H1 (cell line): ENCODE results near the gene LITAFD. TPM values are rescaled to one million over a fixed set of nuclear protein-coding genes. Genes with fewer than 3 reads are reported as not detected.

Experiments used
- CTCF ChIA-PET: fragments of 300-600 bp; sonication (Branson Sonifier 250); formaldehyde crosslinking; loops from one replicate; lab custom pipeline; 2021; ENCODE audit not compliant: partially characterized antibody; lab: Charles Lee
- POLR2A ChIA-PET: fragments of 300-600 bp; sonication (Branson Sonifier 250); formaldehyde crosslinking; loops from one replicate; lab custom pipeline; 2021; ENCODE audit warnings: inconsistent platforms; ENCODE audit not compliant: partially characterized antibody; lab: Charles Lee
- DNase-seq, 2 experiments: peaks; one replicate each; pipeline versions ENCODE4 v3.0.0 to v3.0.0-alpha.2; 2010 to 2022; ENCODE audit warnings: low spot score in 2 of 2, low read depth in 1 of 2, mixed read lengths in 1 of 2
- FAIRE-seq: peaks from 2 replicates; lab custom pipeline; 2011; peaks lifted over from hg19 to GRCh38; lab: Jason Lieb, UNC
- H2AFZ ChIP-seq: 2 replicates; pipeline ENCODE4 v1.8.1; 2012; ENCODE audit warnings: low read length, inconsistent platforms
- H2AK5ac ChIP-seq: 2 replicates; pipeline ENCODE4 v1.6.1; 2013; ENCODE audit warnings: low read depth, low read length
- H2BK120ac ChIP-seq: replicated peaks from 2 replicates; pipeline ENCODE3; 2013; ENCODE audit warnings: low read depth, low read length, inconsistent platforms
- H2BK12ac ChIP-seq: 2 replicates; pipeline ENCODE4 v1.6.1; 2013; ENCODE audit warnings: low read depth, low read length
- H2BK15ac ChIP-seq: 2 replicates; pipeline ENCODE4 v1.6.1; 2013; ENCODE audit warnings: low read length
- H2BK20ac ChIP-seq: 2 replicates; pipeline ENCODE4 v1.6.1; 2013; ENCODE audit warnings: low read length
- H2BK5ac ChIP-seq: 2 replicates; pipeline ENCODE4 v1.6.1; 2013; ENCODE audit warnings: low read depth, low read length
- H3K14ac ChIP-seq: 2 replicates; pipeline ENCODE4 v1.6.1; 2013; ENCODE audit warnings: inconsistent platforms; ENCODE audit not compliant: insufficient read length
- H3K18ac ChIP-seq: 2 replicates; pipeline ENCODE4 v1.6.1; 2013; ENCODE audit warnings: low read length; ENCODE audit errors: extremely low read depth
- H3K23ac ChIP-seq: 2 replicates; pipeline ENCODE4 v1.6.1; 2013; ENCODE audit warnings: inconsistent platforms; ENCODE audit not compliant: insufficient read length
- H3K23me2 ChIP-seq: 2 replicates; pipeline ENCODE4 v1.6.1; 2013; ENCODE audit warnings: low read depth, low read length
- H3K27ac ChIP-seq: 2 replicates; pipeline ENCODE4 v1.6.1; 2011; ENCODE audit warnings: low read depth, low read length, inconsistent platforms
- H3K27me3 ChIP-seq, 4 experiments: replicated peaks in 1 of 4; 1 replicate in 1 of 4; 2 replicates in 3 of 4; pipeline versions ENCODE4 v1.6.1 to v1.8.1; 2011 to 2013; ENCODE audit warnings: low read length in 3 of 4, mild to moderate bottlenecking in 3 of 4, inconsistent platforms in 2 of 4, mixed read lengths in 2 of 4, moderate library complexity in 1 of 4; ENCODE audit not compliant: control insufficient read depth in 3 of 4, insufficient read depth in 3 of 4; ENCODE audit errors: extremely low read depth in 1 of 4
- H3K36me3 ChIP-seq, 4 experiments: 2 replicates each; pipeline versions ENCODE4 v1.6.1 to v1.8.1; 2011 to 2013; ENCODE audit warnings: mild to moderate bottlenecking in 4 of 4, low read length in 3 of 4, moderate library complexity in 2 of 4, control low read depth in 1 of 4, inconsistent platforms in 1 of 4; ENCODE audit not compliant: insufficient read depth in 4 of 4, control insufficient read depth in 2 of 4
- H3K4ac ChIP-seq: replicated peaks from 2 replicates; pipeline ENCODE3; 2013; ENCODE audit warnings: low read length, low read depth, mixed read lengths, inconsistent platforms; ENCODE audit not compliant: insufficient read length
- H3K4me1 ChIP-seq, 4 experiments: replicated peaks in 1 of 4; 1 replicate in 1 of 4; 2 replicates in 3 of 4; pipeline versions ENCODE4 v1.6.1 to v1.8.1; 2011 to 2013; ENCODE audit warnings: low read length in 3 of 4, inconsistent platforms in 2 of 4, mixed read lengths in 1 of 4; ENCODE audit not compliant: insufficient read depth in 4 of 4, control insufficient read depth in 3 of 4
- H3K4me2 ChIP-seq, 2 experiments: 2 replicates each; pipeline versions ENCODE4 v1.6.1 to v1.8.1; 2011 to 2013; ENCODE audit warnings: low read depth in 2 of 2, low read length in 2 of 2, control low read depth in 1 of 2, inconsistent platforms in 1 of 2, mild to moderate bottlenecking in 1 of 2; ENCODE audit not compliant: insufficient read depth in 1 of 2
- H3K4me3 ChIP-seq, 4 experiments: fragments of 200-600, 300-600 bp in 1 of 4; sonication (generic), shearing (Covaris generic), sonication (Bioruptor Twin) in 1 of 4; 2 replicates each; pipeline versions ENCODE4 v1.5.1 to v1.8.1; 2011 to 2016; ENCODE audit warnings: low read length in 4 of 4, low read depth in 3 of 4, control low read depth in 2 of 4, inconsistent platforms in 2 of 4, mild to moderate bottlenecking in 2 of 4, mixed read lengths in 1 of 4, moderate library complexity in 1 of 4; ENCODE audit not compliant: insufficient read depth in 2 of 4; ENCODE audit errors: extremely low read depth in 1 of 4
- H3K56ac ChIP-seq: replicated peaks from 2 replicates; pipeline ENCODE3; 2013; ENCODE audit warnings: low read depth, mild to moderate bottlenecking, mixed read lengths, low read length, inconsistent platforms; ENCODE audit not compliant: insufficient read length
- H3K79me1 ChIP-seq: 2 replicates; pipeline ENCODE4 v1.6.1; 2013; ENCODE audit warnings: low read depth, low read length, control low read depth
- H3K79me2 ChIP-seq, 2 experiments: 2 replicates each; pipeline versions ENCODE4 v1.6.1 to v1.8.1; 2012 to 2013; ENCODE audit warnings: low read length in 2 of 2, mild to moderate bottlenecking in 2 of 2, inconsistent platforms in 1 of 2; ENCODE audit not compliant: insufficient read depth in 2 of 2, control insufficient read depth in 1 of 2
- H3K9ac ChIP-seq, 4 experiments: replicated peaks in 1 of 4; 1 replicate in 1 of 4; 2 replicates in 3 of 4; pipeline versions ENCODE4 v1.6.1 to v1.8.1; 2011 to 2013; ENCODE audit warnings: low read depth in 3 of 4, low read length in 3 of 4, control low read depth in 2 of 4, mild to moderate bottlenecking in 2 of 4, moderate library complexity in 2 of 4, inconsistent platforms in 1 of 4; ENCODE audit errors: extremely low read depth in 1 of 4
- H3K9me3 ChIP-seq, 2 experiments: 2 replicates each; pipeline versions ENCODE4 v1.6.1 to v1.8.1; 2012 to 2013; ENCODE audit warnings: mild to moderate bottlenecking in 2 of 2, moderate library complexity in 2 of 2, control low read depth in 1 of 2, inconsistent platforms in 1 of 2, low read depth in 1 of 2, low read length in 1 of 2, mixed read lengths in 1 of 2; ENCODE audit not compliant: insufficient read depth in 2 of 2
- H4K20me1 ChIP-seq, 2 experiments: replicated peaks in 1 of 2; 2 replicates each; pipeline versions ENCODE3 to v1.8.1; 2011 to 2013; ENCODE audit warnings: inconsistent platforms in 2 of 2, low read length in 2 of 2, mild to moderate bottlenecking in 1 of 2; ENCODE audit not compliant: insufficient read depth in 2 of 2, control insufficient read depth in 1 of 2
- H4K5ac ChIP-seq: 2 replicates; pipeline ENCODE4 v1.6.1; 2013; ENCODE audit warnings: low read length, low read depth, mixed read lengths, inconsistent platforms; ENCODE audit not compliant: insufficient read length
- H4K8ac ChIP-seq: 2 replicates; pipeline ENCODE4 v1.8.0; 2013; ENCODE audit warnings: mild to moderate bottlenecking, moderate library complexity, low read length, inconsistent platforms; ENCODE audit not compliant: insufficient read depth; ENCODE audit errors: extremely low read depth
- H4K91ac ChIP-seq: replicated peaks from 2 replicates; pipeline ENCODE3; 2013; ENCODE audit warnings: low read length, mixed read lengths, inconsistent platforms; ENCODE audit not compliant: insufficient read length
- ATF2 ChIP-seq: IDR thresholded peaks from 2 replicates; pipeline ENCODE4 v1.6.1; 2012; ENCODE audit warnings: low read length, inconsistent platforms
- CHD2 ChIP-seq: IDR thresholded peaks from 2 replicates; pipeline ENCODE4 v1.6.1; 2012; ENCODE audit warnings: low read length, improper control_type of control experiment
- FOSL1 ChIP-seq: IDR thresholded peaks from 2 replicates; pipeline ENCODE4 v1.6.1; 2011; ENCODE audit warnings: mild to moderate bottlenecking, low read depth, low read length, moderate library complexity; ENCODE audit not compliant: insufficient read depth
- GTF2F1 ChIP-seq: IDR thresholded peaks from 2 replicates; pipeline ENCODE4 v1.6.1; 2012; ENCODE audit warnings: low read depth, low read length, improper control_type of control experiment, borderline replicate concordance
- KDM5A ChIP-seq: fragments of 200-600 bp; IDR thresholded peaks from 2 replicates; pipeline ENCODE4 v1.7.1; 2012; ENCODE audit warnings: mild to moderate bottlenecking, low read length, inconsistent platforms, mixed read lengths
- MAFK ChIP-seq: IDR thresholded peaks from 2 replicates; pipeline ENCODE4 v1.6.1; 2012; ENCODE audit warnings: low read depth, mild to moderate bottlenecking, improper control_type of control experiment, low read length
- POU5F1 ChIP-seq: IDR thresholded peaks from 2 replicates; pipeline ENCODE4 v1.6.1; 2011; ENCODE audit warnings: low read depth, mild to moderate bottlenecking, low read length, moderate library complexity
- SIRT6 ChIP-seq: IDR thresholded peaks from one replicate; pipeline ENCODE4 v1.7.1; 2012; ENCODE audit warnings: low read length, inconsistent platforms
- SRF ChIP-seq: IDR thresholded peaks from 2 replicates; pipeline ENCODE4 v1.6.1; 2011; ENCODE audit warnings: mild to moderate bottlenecking, low read depth, low read length, moderate library complexity
- USF2 ChIP-seq: IDR thresholded peaks from 2 replicates; pipeline ENCODE4 v1.6.1; 2011; ENCODE audit warnings: low read length, improper control_type of control experiment
- WGBS, 2 experiments: shearing (Covaris generic) in 1 of 2; methylation state at CpG; one replicate each; pipeline versions ENCODE4 v1.1.6 to v1.1.7; 2013 to 2015; ENCODE audit warnings: low lambda C conversion rate in 2 of 2, mixed read lengths in 2 of 2, inconsistent platforms in 1 of 2, low coverage in 1 of 2, missing lambda C conversion rate in 1 of 2; ENCODE audit not compliant: insufficient replicate concordance in 2 of 2, insufficient coverage in 1 of 2, insufficient read length in 1 of 2; ENCODE audit errors: extremely low coverage in 1 of 2, missing lambda C conversion rate in 1 of 2; 5-methylcytosine and 5-hydroxymethylcytosine counted together
- polyA plus RNA-seq, 7 experiments: library from polyadenylated mRNA; depleted of rRNA in 3 of 7; stranded (reverse) in 5 of 7; unstranded in 2 of 7; fragments of >200 nt in 5 of 7; fragments of 200-250 nt in 2 of 7; gene quantifications; 1 replicate in 5 of 7; 2 replicates in 1 of 7; 4 replicates in 1 of 7; pipeline versions ENCODE4 v1.2.1 to v1.2.3, GENCODE V29; 2011 to 2013; ENCODE audit warnings: missing spikeins in 2 of 7, mixed read lengths in 2 of 7
- total RNA-seq: library from RNA; stranded (reverse); fragmentation: NEBNext Ultra II Directional; extraction: Animal tissue kit (Norgen Biotek cat#: 25700); gene quantifications from 2 replicates; pipeline ENCODE4 v1.2.1, GENCODE V29; 2021

Gene LITAFD
- total and polyA plus RNA-seq, 2 of the 8 experiments (the other 6 are each of a cell fraction or from before 2014, with no cell fraction given): not detected

DNA sequence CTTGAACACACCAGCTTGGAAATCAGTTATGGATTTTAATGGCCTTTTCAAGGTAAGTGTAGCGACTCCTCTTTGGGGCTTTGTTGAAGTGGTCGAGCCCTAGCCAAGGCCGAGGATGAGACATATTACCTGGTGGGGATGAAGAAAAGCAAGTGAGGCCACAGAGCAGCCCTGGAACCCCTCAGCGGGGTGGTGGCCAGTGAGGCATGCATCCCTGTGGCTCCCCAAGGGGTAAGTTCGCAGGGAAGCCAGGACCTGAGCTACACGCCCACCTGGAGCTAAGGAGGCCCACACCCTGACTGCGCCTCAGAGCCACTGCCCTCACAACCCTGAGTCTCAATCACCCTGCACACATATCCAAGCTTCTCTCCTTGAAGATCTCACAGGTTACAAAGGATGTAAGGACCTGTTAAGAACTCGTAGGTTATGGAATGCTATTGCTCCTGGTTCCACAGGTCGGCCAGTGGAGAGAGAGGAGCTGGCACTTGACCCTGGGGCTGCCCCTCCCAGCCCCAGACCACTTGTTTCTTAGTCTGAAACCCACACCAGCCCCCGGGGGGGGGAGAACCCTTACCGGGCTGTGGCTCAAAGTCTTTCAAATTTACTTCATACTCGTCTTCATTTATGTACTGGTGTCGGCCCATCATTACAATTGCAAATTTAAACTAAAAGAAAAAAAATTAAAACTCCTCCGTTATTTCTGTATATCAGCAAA is 12.0 kb downstream of the LITAFD start:
- Histone ChIP-seq H4K8ac (no peak overlapping the region), H3K27me3 (no peaks in the 10 kb centered on the region), H2AFZ (no peak overlapping the region), H3K79me2 (no peaks in the 10 kb centered on the region), H2BK15ac (no peak overlapping the region), H3K56ac (no peak overlapping the region), H4K5ac (no peak overlapping the region), H4K91ac (no peak overlapping the region), H3K18ac (no peak overlapping the region), H3K14ac (no peak overlapping the region), H2AK5ac (no peak overlapping the region), H3K79me1 (no peaks in the 10 kb centered on the region), H3K36me3 (peaks cover 47 to 82% (median 66%) of the 10 kb centered on the region in 4 experiments), H3K4me1 (no peaks in the 10 kb centered on the region), H2BK20ac (no peak overlapping the region), H3K9me3 (no peaks in the 10 kb centered on the region), H2BK12ac (no peak overlapping the region), H3K4me2 (no peak overlapping the region), H2BK5ac (no peak overlapping the region), H3K23ac (no peak overlapping the region), H3K9ac (no peak overlapping the region), H3K4me3 (no peak overlapping the region), H3K27ac (no peak overlapping the region), H3K4ac (no peak overlapping the region), H4K20me1 (peaks cover 1 to 11% of the 10 kb centered on the region in 2 experiments), H2BK120ac (no peak overlapping the region), H3K23me2 (no peaks in the 10 kb centered on the region)
- DNase-seq (no peak), FAIRE-seq (no peak)
- ChIA-PET POLR2A (interaction anchor here (0.8 to 1.2 kb wide), 2 partner anchors 15 to 26 kb away, joined by 3 to 4 read pairs; no protein-coding TSS in a partner anchor), CTCF (interaction anchor here (0.6 to 1.3 kb wide), 3 partner anchors 14 to 271 kb away, joined by 3 to 6 read pairs (median 3); no protein-coding TSS in a partner anchor)
- WGBS, 2 experiments: 94% methylated on average over 13 of the region's 14 CpGs; no CpG with 5 or more reads in 1 of the 2 experiments
- no peak for TF ChIP-seq USF2
- no peak for TF ChIP-seq POU5F1
- TF ChIP-seq ATF2: no peak
- TF ChIP-seq SIRT6: no peak
- TF ChIP-seq MAFK: no peak
- TF ChIP-seq GTF2F1: no peak
- no peak for TF ChIP-seq CHD2
- no peak for TF ChIP-seq SRF
- no peak for TF ChIP-seq FOSL1
- no peak for TF ChIP-seq KDM5A
